DOHH2 (cell line): Measurements from ENCODE around the gene GNGT1.

Experiments used
- H3F3A ChIP-seq: fragments of 200-600 bp; sonication (generic), shearing (Covaris generic); 2 replicates; pipeline ENCODE4 v1.6.0; 2016; ENCODE audit warnings: antibody characterized with exemption, mild to moderate bottlenecking; ENCODE audit not compliant: control insufficient read depth, insufficient read depth
- H3K27ac ChIP-seq: fragments of 200-600 bp; sonication (generic); 2 replicates; pipeline ENCODE4 v1.5.1; 2014; ENCODE audit warnings: low read depth, mild to moderate bottlenecking, low read length, moderate library complexity
- H3K27me3 ChIP-seq: fragments of 200-600 bp; sonication (generic); 2 replicates; pipeline ENCODE4 v1.6.1; 2014; ENCODE audit warnings: mild to moderate bottlenecking, low read length, mixed read lengths; ENCODE audit not compliant: control insufficient read depth
- H3K36me3 ChIP-seq: fragments of 200-600 bp; sonication (generic); 2 replicates; pipeline ENCODE4 v1.6.1; 2014; ENCODE audit warnings: mild to moderate bottlenecking, low read length, moderate library complexity, mixed read lengths; ENCODE audit not compliant: control insufficient read depth
- H3K4me1 ChIP-seq: fragments of 200-600 bp; sonication (generic); 2 replicates; pipeline ENCODE4 v1.6.1; 2014; ENCODE audit warnings: mild to moderate bottlenecking, low read length, mixed read lengths; ENCODE audit not compliant: control insufficient read depth
- H3K4me2 ChIP-seq: fragments of 200-600 bp; sonication (generic); 2 replicates; pipeline ENCODE4 v1.6.0; 2014; ENCODE audit warnings: mild to moderate bottlenecking, low read length, moderate library complexity
- H3K4me3 ChIP-seq: fragments of 200-600 bp; sonication (generic); 2 replicates; pipeline ENCODE4 v1.5.1; 2014; ENCODE audit warnings: mild to moderate bottlenecking, low read length, mixed read lengths
- H3K79me2 ChIP-seq: fragments of 200-600 bp; sonication (generic); 2 replicates; pipeline ENCODE4 v1.6.1; 2014; ENCODE audit warnings: mild to moderate bottlenecking, low read length, mixed read lengths; ENCODE audit not compliant: control insufficient read depth
- H3K9me2 ChIP-seq: fragments of 200-600 bp; sonication (generic); replicated peaks from 2 replicates; pipeline ENCODE4 v1.6.1; 2014; ENCODE audit warnings: mild to moderate bottlenecking, low read length, mixed read lengths; ENCODE audit not compliant: control insufficient read depth
- H3K9me3 ChIP-seq: fragments of 200-600 bp; sonication (generic); 2 replicates; pipeline ENCODE4 v1.6.1; 2014; ENCODE audit warnings: antibody characterized with exemption, low read length, mixed read lengths; ENCODE audit not compliant: control insufficient read depth, insufficient read depth
- H4K20me1 ChIP-seq: fragments of 200-600 bp; sonication (generic); 2 replicates; pipeline ENCODE4 v1.6.0; 2014; ENCODE audit warnings: low read depth, mild to moderate bottlenecking, antibody characterized with exemption, low read length, moderate library complexity; ENCODE audit not compliant: control insufficient read depth, insufficient read depth
- CTCF ChIP-seq: fragments of 200-600 bp; sonication (generic); IDR thresholded peaks from one replicate; pipeline ENCODE4 v1.5.1; 2014; ENCODE audit warnings: antibody characterized with exemption, mild to moderate bottlenecking, low read depth, low read length; ENCODE audit not compliant: poor library complexity, severe bottlenecking
- EZH2phosphoT487 ChIP-seq: fragments of 200-600 bp; sonication (generic); IDR thresholded peaks from 2 replicates; pipeline ENCODE4 v1.6.1; 2017; ENCODE audit warnings: borderline replicate concordance, mild to moderate bottlenecking, antibody characterized with exemption, low read length, moderate library complexity, mixed read lengths

Gene GNGT1

GRCh38 chr7:93944673-93945072, 38.3 kb downstream of the GNGT1 start:
- Histone ChIP-seq H3K9me3 (0 out of 2 replicates have a peak, but pooled peaks cover 2% of the 10 kb centered on the region), H3K27me3 (no peaks in the 10 kb centered on the region), H3K36me3 (no peaks in the 10 kb centered on the region), H3K9me2 (no peaks in the 10 kb centered on the region), H3K27ac (no peak overlapping the region), H3K4me1 (peaks cover 6% of the 10 kb centered on the region), H3K4me3 (no peak overlapping the region), H3K79me2 (no peaks in the 10 kb centered on the region), H3K4me2 (peak overlapping the region; percentile 21; the same call in 1 of the 2 replicates), H4K20me1 (no peaks in the 10 kb centered on the region), H3F3A (no peaks in the 10 kb centered on the region)
- TF ChIP-seq EZH2phosphoT487, result no peak
- no peak for TF ChIP-seq CTCF

- Histone ChIP-seq H3K79me2 (no peaks in the 10 kb centered on the region), H3K27me3 (no peaks in the 10 kb centered on the region), H3K4me3 (no peak overlapping the region), H3K9me2 (no peaks in the 10 kb centered on the region), H3K27ac (no peak overlapping the region), H3K4me1 (peaks cover 6% of the 10 kb centered on the region), H4K20me1 (no peaks in the 10 kb centered on the region), H3F3A (no peaks in the 10 kb centered on the region), H3K4me2 (no peak overlapping the region), H3K9me3 (0 out of 2 replicates have a peak, but pooled peaks cover 2% of the 10 kb centered on the region), H3K36me3 (no peaks in the 10 kb centered on the region)
- TF ChIP-seq EZH2phosphoT487 (no peak), CTCF (no peak)
Observed at GRCh38 chr7:93945083-93945482, 38.7 kb downstream of the GNGT1 start.

- no peaks in the 10 kb centered on the region for H3K27me3 ChIP-seq
- H3F3A ChIP-seq, result no peaks in the 10 kb centered on the region
- 0 out of 2 replicates have a peak, but pooled peaks cover 2% of the 10 kb centered on the region for H3K9me3 ChIP-seq
- no peaks in the 10 kb centered on the region for H4K20me1 ChIP-seq
- H3K4me3 ChIP-seq, result no peak overlapping the region
- H3K27ac ChIP-seq, result no peak overlapping the region
- TF ChIP-seq CTCF, result no peak
- TF ChIP-seq EZH2phosphoT487, result no peak
- H3K4me2 ChIP-seq, result no peak overlapping the region
- H3K4me1 ChIP-seq, result peaks cover 6% of the 10 kb centered on the region
- no peaks in the 10 kb centered on the region for H3K36me3 ChIP-seq
- H3K79me2 ChIP-seq, result no peaks in the 10 kb centered on the region
- no peaks in the 10 kb centered on the region for H3K9me2 ChIP-seq
Observed at GRCh38 chr7:93945756-93946535, 39.6 kb downstream of the GNGT1 start.
